Measurements from ENCODE around the gene FKBP1A. TPM values are rescaled to one million over a fixed set of nuclear protein-coding genes. Genes with fewer than 3 reads are reported as not detected.
A peak's percentile ranks its signal among the peaks of the same experiment; 100 is the strongest.

Gene FKBP1A
- total and polyA plus RNA-seq, 9 donors: 64.7 to 697 (median 154) TPM

GRCh38 chr20:1327241-1327653 lies 65.6 kb downstream of the FKBP1A start:
- WGBS, 3 donors: 17 to 26% (median 25%) methylated on average over 8 of the region's 8 CpGs
- no peaks in the 10 kb centered on the region for H3K27me3 ChIP-seq
- H3K27ac ChIP-seq: peak overlapping the region; percentile 80 to 97

DNA sequence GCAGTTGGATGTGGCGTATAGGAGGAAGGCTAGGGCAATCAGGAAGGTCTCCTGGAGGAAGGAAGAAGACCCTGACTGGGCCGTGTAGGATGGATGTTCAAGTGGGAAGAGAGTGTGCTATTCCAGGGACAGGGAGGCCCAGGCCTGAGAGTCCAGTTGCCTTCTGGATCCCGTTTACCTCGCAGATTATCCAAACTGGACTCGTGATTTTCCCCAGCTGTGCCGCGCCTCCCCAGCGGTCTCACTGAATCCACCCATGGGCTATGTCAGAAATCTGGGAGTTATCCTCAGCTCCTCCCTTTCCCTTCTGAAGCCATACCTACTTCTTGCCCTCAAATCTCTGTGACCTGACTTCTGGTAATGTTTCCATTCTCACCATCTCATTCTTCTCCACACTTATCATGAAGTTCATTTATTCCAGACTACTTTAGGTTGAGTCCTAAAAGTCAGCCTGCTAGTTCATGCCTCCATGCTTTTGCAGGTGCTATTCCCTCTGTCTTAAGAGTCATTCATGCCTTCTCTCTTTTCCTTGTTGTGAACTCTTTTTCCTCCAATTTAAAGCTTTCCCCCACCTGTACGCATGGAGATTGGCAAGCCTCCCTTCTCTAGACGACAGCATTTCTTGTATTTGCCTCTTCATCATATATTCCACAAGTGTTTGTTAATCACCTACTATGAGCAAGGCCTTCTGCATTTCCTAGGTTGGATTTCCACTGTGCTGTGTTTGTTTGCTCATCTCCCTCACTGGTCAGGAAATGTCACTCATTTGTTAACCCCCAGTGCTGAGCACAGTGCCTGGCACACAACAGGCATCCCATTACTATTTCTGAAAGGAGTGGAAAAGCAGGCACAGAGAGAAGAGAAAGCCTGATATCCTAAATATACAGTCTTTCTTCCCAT lies 66.6 kb downstream of the FKBP1A start:
- H3K4me3 ChIP-seq: peak overlapping the region; percentile 76
- H3K27me3 ChIP-seq: no peaks in the 10 kb centered on the region
- peak overlapping the region; percentile 92 to 97 for H3K27ac ChIP-seq
- TF ChIP-seq EP300 (IDR thresholded peaks at IDR 0.05): no peak
- no peak for TF ChIP-seq CTCF (IDR thresholded peaks at IDR 0.05)
- TF ChIP-seq POLR2A (IDR thresholded peaks at IDR 0.05): no peak
- 16 to 25% (median 18%) methylated on average over 10 of the region's 10 CpGs for WGBS, 3 donors
- intact Hi-C loops (cut with DNase I): loop anchor here in 2 of 4 donors (5.0 to 10.0 kb wide), 2 partner anchors 66 to 779 kb away; partner anchors contain the start of genes FKBP1A (in 2 of the 2) and STK35 (in 1 of the 2)
- H3K4me1 ChIP-seq (ENCODE audit: insufficient read depth): peaks cover 26% of the 10 kb centered on the region
- H3K36me3 ChIP-seq: no peaks in the 10 kb centered on the region
- peak in 4 of 5 donors; percentile 41 to 70 (median 64) for DNase-seq
- H3K9me3 ChIP-seq: no peaks in the 10 kb centered on the region

More at GRCh38 chr20:1327241-1327653, 65.6 kb downstream of the FKBP1A start:
- no peaks in the 10 kb centered on the region for H3K9me3 ChIP-seq
- peak; percentile 43 to 86 (median 82) for DNase-seq
- peak; percentile 24 for TF ChIP-seq POLR2A (IDR thresholded peaks at IDR 0.05)
- TF ChIP-seq CTCF (IDR thresholded peaks at IDR 0.05): peak in 1 of 3 donors; percentile 17
- TF ChIP-seq EP300 (IDR thresholded peaks at IDR 0.05): no peak
- no peak overlapping the region for H3K4me3 ChIP-seq
- intact Hi-C loops (cut with DNase I): loop anchor here in 2 of 4 donors (5.0 to 10.0 kb wide), 2 partner anchors 65 to 778 kb away; partner anchors contain the start of genes FKBP1A (in 2 of the 2) and STK35 (in 1 of the 2)
- H3K4me1 ChIP-seq (ENCODE audit: insufficient read depth): peaks cover 26% of the 10 kb centered on the region
- H3K36me3 ChIP-seq: no peaks in the 10 kb centered on the region

DNA sequence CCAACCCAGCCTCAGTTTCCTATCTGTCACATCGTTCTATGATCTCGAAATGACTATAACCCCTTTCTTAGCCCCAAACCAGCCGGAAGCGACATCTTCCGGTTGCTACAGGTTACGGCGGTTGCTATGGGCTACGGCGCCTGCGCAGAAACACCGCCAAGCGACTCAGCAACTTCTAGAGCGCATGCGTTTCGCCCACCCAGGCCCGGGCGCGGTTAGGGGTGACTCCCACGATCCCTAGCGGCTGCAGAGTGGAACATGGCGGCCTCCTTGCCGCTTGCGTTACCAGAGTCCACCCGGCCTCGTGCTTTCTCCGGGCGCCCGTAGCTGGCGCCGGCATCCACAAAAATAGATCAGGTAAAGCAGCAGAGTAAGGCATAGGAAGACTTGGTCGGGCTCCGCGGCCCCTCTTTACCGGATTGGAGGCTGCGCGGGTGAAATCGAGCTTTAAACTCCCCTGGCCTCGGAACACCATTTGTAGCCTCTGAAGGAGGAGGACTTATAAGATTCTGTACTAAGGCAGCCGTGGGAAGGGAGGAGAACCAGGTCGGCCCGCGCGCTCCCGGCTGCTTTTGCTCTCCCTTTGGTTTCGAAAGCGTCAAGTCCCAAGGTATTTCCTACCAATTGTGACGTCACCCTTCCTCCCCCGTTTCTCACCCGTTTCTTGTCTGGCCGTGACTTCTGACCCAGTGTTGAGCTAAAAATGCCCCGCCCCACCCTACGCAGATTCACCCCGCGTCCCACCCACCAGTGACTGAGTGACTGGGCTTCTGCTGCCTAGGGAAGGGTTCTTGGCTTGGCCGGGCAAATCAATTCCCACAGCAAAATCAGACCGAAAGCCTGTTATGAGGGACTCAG lies 67.5 kb downstream of the FKBP1A start:
- WGBS, 3 donors: 0% methylated on average over 54 to 56 of the region's 56 CpGs
- Histone ChIP-seq H3K4me1 (ENCODE audit: insufficient read depth) (peaks cover 26% of the 10 kb centered on the region), H3K27me3 (no peaks in the 10 kb centered on the region), H3K36me3 (no peaks in the 10 kb centered on the region), H3K9me3 (no peaks in the 10 kb centered on the region), H3K27ac (peak overlapping the region; percentile 92 to 97), H3K4me3 (peak overlapping the region; percentile 76)
- TF ChIP-seq CTCF (IDR thresholded peaks at IDR 0.05) (peak in 2 of 3 donors; percentile 44 to 72), EP300 (IDR thresholded peaks at IDR 0.05) (peak; percentile 27), POLR2A (IDR thresholded peaks at IDR 0.05) (peak; percentile 95)
- peak; percentile 98 to 99 (median 99) for DNase-seq
- intact Hi-C loops (cut with DNase I): loop anchor here in 2 of 4 donors (5.0 to 10.0 kb wide), 2 partner anchors 67 to 779 kb away; partner anchors contain the start of genes FKBP1A (in 2 of the 2) and STK35 (in 1 of the 2)
